ENCODE measurements around the gene SPG21. TPM values are rescaled to one million over a fixed set of nuclear protein-coding genes. Genes with fewer than 3 reads are reported as not detected.

Gene SPG21, protein sequence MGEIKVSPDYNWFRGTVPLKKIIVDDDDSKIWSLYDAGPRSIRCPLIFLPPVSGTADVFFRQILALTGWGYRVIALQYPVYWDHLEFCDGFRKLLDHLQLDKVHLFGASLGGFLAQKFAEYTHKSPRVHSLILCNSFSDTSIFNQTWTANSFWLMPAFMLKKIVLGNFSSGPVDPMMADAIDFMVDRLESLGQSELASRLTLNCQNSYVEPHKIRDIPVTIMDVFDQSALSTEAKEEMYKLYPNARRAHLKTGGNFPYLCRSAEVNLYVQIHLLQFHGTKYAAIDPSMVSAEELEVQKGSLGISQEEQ
- 95.4 and 99.3 TPM in 2 replicates for total RNA-seq

DNA sequence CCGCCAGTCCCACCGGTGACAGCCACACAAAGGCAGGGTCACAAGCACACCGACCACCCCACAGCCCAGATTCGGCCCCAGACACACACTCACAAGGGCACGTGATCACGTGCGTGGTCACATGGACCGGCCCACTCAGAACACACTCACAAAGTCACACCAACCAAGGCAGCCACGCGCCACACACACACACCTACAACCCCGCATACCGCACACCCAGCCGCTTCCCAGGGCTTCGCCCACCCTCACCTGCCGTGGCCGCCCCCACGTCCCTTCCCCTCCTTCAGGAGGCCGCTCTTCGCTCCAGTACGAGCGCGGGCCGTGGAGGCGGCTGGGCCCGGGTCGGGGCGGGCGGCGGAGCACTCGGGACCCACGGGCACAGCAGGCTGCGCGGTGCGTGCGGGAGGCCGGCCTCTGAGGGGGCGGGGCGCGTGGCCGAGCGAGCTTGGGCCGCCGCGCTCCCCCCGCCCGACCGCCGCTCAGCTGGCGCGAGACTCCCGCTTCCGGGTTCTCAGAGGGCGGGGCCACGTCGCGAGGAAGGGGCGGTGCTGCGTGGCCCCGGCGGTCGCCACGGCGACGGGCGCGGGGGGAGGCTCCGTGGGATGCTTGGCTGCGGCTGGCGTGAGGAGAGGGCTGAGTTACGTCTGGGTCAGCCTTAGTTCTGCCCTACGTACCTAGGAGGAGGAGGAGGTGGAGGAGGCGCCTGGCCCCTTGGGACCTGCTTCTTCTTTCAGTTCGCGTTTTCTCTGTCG is at the start of gene SPG21:
SPG21 (minus strand) TSS at position 499 of the 752 bp plus-strand sequence. CDS start 6,345 bp downstream, outside the sequence.

DNA sequence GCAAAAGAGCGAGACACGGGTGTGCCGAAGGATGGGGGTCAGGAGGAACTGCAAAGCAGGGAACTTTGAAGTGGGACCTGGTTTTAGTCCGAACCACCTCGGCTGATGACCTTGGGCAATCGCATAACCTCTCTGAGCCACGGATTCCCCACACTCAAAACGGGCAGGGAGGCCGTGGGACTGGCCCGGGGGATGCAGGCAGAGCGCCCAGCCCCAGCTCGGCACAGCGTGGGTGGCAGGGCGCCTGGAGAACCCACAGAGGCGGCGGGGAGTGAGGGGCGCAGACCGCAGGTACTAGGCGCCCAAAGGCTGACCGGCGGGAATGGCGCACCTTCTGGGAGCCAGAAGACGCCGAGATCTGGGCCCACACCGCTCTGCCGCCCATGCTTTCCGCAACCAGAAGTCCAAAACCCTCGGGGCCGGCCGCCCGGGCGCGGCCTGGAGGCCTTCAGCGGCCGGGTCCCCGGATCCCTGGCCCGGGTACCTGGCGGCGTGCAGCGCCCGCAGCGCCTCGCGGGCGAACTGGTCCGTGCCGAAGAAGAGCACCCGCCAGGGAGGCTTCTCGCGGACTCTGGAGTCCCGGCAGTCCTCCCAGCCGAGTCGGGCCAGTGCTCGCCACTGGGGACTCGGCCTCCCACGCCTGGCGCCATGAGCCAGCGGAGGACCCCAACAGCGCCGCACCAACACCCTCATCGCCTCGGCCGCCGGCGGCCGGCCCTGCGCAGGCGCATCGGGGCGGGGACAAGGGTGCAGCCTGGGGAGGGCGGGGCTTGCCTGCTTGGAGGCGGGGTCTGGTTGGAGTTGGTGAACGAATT is 39.4 kb upstream of the SPG21 start, which contains the start of gene MTFMT:
MTFMT (minus strand) TSS at position 719 of the 815 bp plus-strand sequence; CDS start at position 693, 26 bp downstream.

Other genes starting within 250 kb of the SPG21 start
- gene RBPMS2, start 214.3 kb downstream of the SPG21 start, total RNA-seq, result not detected in 2 replicates
- 0.21 and 0.72 TPM in 2 replicates for gene PIF1, start 164.3 kb downstream of the SPG21 start, total RNA-seq
- 6.6 and 7.5 TPM in 2 replicates for gene PLEKHO2, start 148.0 kb downstream of the SPG21 start, total RNA-seq
- gene ANKDD1A, start 78.0 kb downstream of the SPG21 start, total RNA-seq, result 4.5 and 4.6 TPM in 2 replicates
- 24.6 and 32.8 TPM in 2 replicates for gene MTFMT, start 39.7 kb upstream of the SPG21 start, total RNA-seq
- not detected in 2 replicates for gene SLC51B, start 55.5 kb upstream of the SPG21 start, total RNA-seq
- not detected in 2 replicates for gene RASL12, start 78.1 kb upstream of the SPG21 start, total RNA-seq
- under 0.01 TPM in 1 of 2 replicates, not detected in the other for gene KBTBD13, start 86.8 kb upstream of the SPG21 start, total RNA-seq
- gene UBAP1L, start 125.3 kb upstream of the SPG21 start, total RNA-seq, result 0.43 and 0.72 TPM in 2 replicates
- 14.0 and 22.6 TPM in 2 replicates for gene PDCD7, start 143.9 kb upstream of the SPG21 start, total RNA-seq
- gene CLPX, start 195.4 kb upstream of the SPG21 start, total RNA-seq, result 30.1 and 32.8 TPM in 2 replicates
- under 0.01 TPM in 1 of 2 replicates, not detected in the other for gene CILP, start 221.6 kb upstream of the SPG21 start, total RNA-seq